ENCODE data around the gene NRL. TPM values are rescaled to one million over a fixed set of nuclear protein-coding genes. Genes with fewer than 3 reads are reported as not detected.

Gene NRL
- total and polyA plus RNA-seq, 7 donors: 1.2 to 5.1 (median 2.4) TPM

DNA sequence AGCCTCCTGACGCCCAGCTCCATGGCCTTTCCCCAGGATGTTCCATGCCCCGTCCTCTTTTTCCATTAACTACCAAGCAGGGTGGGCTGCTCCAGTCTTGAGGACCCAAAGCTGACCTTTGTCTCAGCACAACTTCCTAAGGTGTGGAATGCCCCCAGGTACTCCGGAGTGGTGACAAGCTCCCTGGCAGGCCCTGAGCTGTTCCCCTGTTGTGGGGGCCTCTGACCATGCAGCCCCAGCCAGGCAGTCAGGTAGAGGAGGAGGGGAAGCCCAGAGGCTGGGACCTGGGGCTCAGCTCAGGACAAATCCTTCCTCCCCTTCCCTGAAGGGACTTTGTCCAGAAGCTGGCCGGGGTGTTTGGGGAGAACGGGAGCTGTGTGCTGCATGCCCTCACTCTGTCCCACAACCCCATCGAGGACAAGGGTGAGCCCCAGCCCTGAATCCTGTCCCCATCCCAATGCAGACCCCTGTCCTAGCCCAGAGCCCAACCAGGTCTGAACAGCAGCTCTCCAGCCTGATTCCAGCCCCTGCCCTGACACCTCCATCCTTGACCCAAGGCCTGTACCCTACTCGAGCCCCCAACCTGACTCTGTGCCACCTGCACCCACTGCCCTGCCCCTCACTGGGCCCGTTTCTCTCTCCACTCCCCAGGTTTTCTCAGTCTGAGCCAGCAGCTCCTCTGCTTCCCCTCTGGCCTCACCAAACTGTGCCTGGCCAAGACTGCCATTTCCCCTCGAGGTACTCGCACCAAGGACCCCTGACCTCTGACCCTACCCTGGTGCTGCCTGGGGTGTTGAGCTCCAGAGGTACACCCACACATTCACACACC is 58.6 kb downstream of the NRL start:
- ATAC-seq: no peak
- Histone ChIP-seq H3K9me3 (no peaks in the 10 kb centered on the region), H3K4me3 (no peak overlapping the region), H3K27ac (no peak overlapping the region), H3K36me3 (ENCODE audit: insufficient read depth in 1 of 2, low read depth in 1 of 2) (no peaks in the 10 kb centered on the region), H3K4me1 (peaks cover 10% of the 10 kb centered on the region), H3K27me3 (ENCODE audit: insufficient read depth in 3 of 3, low read length in 2 of 3) (peaks cover 0 to 41% (median 0%) of the 10 kb centered on the region in 3 donors)
- 66 to 78% (median 77%) methylated on average over 8 to 10 of the region's 10 CpGs for WGBS, 3 donors
- intact Hi-C loops (cut with DNase I): loop anchor here in 1 of 2 donors (5.0 kb wide), 1 partner anchor 251 kb away; the partner anchor contains the start of gene CIDEB
- DNase-seq: no peak
- TF ChIP-seq, protein P1, sequence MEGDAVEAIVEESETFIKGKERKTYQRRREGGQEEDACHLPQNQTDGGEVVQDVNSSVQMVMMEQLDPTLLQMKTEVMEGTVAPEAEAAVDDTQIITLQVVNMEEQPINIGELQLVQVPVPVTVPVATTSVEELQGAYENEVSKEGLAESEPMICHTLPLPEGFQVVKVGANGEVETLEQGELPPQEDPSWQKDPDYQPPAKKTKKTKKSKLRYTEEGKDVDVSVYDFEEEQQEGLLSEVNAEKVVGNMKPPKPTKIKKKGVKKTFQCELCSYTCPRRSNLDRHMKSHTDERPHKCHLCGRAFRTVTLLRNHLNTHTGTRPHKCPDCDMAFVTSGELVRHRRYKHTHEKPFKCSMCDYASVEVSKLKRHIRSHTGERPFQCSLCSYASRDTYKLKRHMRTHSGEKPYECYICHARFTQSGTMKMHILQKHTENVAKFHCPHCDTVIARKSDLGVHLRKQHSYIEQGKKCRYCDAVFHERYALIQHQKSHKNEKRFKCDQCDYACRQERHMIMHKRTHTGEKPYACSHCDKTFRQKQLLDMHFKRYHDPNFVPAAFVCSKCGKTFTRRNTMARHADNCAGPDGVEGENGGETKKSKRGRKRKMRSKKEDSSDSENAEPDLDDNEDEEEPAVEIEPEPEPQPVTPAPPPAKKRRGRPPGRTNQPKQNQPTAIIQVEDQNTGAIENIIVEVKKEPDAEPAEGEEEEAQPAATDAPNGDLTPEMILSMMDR (IDR thresholded peaks at IDR 0.05): no peak

GRCh38 chr14:24054646-24055045 is 60.1 kb downstream of the NRL start:
- no peak overlapping the region for H3K27ac ChIP-seq
- peaks cover 0 to 41% (median 0%) of the 10 kb centered on the region in 3 donors for H3K27me3 ChIP-seq (ENCODE audit: insufficient read depth in 3 of 3, low read length in 2 of 3)
- TF ChIP-seq, protein P1 (IDR thresholded peaks at IDR 0.05): no peak
- intact Hi-C loops (cut with DNase I): loop anchor here in 1 of 2 donors (5.0 kb wide), 1 partner anchor 253 kb away; the partner anchor contains the start of gene CIDEB
- no peaks in the 10 kb centered on the region for H3K36me3 ChIP-seq (ENCODE audit: insufficient read depth in 1 of 2, low read depth in 1 of 2)
- 92 to 94% (median 94%) methylated on average over 9 of the region's 9 CpGs for WGBS, 3 donors
- no peak overlapping the region for H3K4me3 ChIP-seq
- ATAC-seq (no peak), DNase-seq (no peak)
- no peaks in the 10 kb centered on the region for H3K9me3 ChIP-seq
- peaks cover 10% of the 10 kb centered on the region for H3K4me1 ChIP-seq

- Histone ChIP-seq H3K4me3 (no peak overlapping the region), H3K9me3 (no peaks in the 10 kb centered on the region), H3K27ac (no peak overlapping the region), H3K36me3 (ENCODE audit: insufficient read depth in 1 of 2, low read depth in 1 of 2) (no peaks in the 10 kb centered on the region), H3K27me3 (ENCODE audit: insufficient read depth in 3 of 3, low read length in 2 of 3) (peaks cover 0 to 41% (median 0%) of the 10 kb centered on the region in 3 donors), H3K4me1 (peaks cover 10% of the 10 kb centered on the region)
- DNase-seq (no peak), ATAC-seq (no peak)
- intact Hi-C loops (cut with DNase I): no loop called here
- 74 to 90% (median 87%) methylated on average over 6 of the region's 6 CpGs for WGBS, 3 donors
- TF ChIP-seq, protein P1 (IDR thresholded peaks at IDR 0.05): no peak
Measured at GRCh38 chr14:24054324-24054641, 60.5 kb downstream of the NRL start.

GRCh38 chr14:24053548-24054323 is 61.0 kb downstream of the NRL start:
- intact Hi-C loops (cut with DNase I): no loop called here
- TF ChIP-seq, protein P1 (IDR thresholded peaks at IDR 0.05): no peak
- 60 to 70% (median 69%) methylated on average over 10 of the region's 10 CpGs for WGBS, 3 donors
- Histone ChIP-seq H3K9me3 (no peaks in the 10 kb centered on the region), H3K27me3 (ENCODE audit: insufficient read depth in 3 of 3, low read length in 2 of 3) (peaks cover 0 to 41% (median 0%) of the 10 kb centered on the region in 3 donors), H3K4me3 (no peak overlapping the region), H3K36me3 (ENCODE audit: insufficient read depth in 1 of 2, low read depth in 1 of 2) (no peaks in the 10 kb centered on the region), H3K4me1 (peaks cover 10% of the 10 kb centered on the region), H3K27ac (no peak overlapping the region)
- ATAC-seq (no peak), DNase-seq (no peak)
